Neuron (in vitro differentiated cells): ENCODE data around the gene SWT1.
"Not testable (repeated sequence)": the region's sequence is repeated elsewhere in the genome, so short reads cannot be mapped to it uniquely, and the experiment has no call there.

ENCODE experiments used
- H2AFZ ChIP-seq: one replicate; pipeline ENCODE4 v1.6.1; 2013; ENCODE audit warnings: low read depth, mild to moderate bottlenecking, inconsistent platforms, low read length, moderate library complexity
- H3K27me3 ChIP-seq: one replicate; pipeline ENCODE4 v1.6.1; 2013; ENCODE audit warnings: low read length; ENCODE audit not compliant: insufficient read depth
- H3K36me3 ChIP-seq: one replicate; pipeline ENCODE4 v1.6.1; 2013; ENCODE audit warnings: low read length; ENCODE audit not compliant: insufficient read depth
- H3K4me1 ChIP-seq: one replicate; pipeline ENCODE4 v1.6.1; 2013; ENCODE audit warnings: low read length; ENCODE audit not compliant: insufficient read depth
- H3K4me3 ChIP-seq: 2 replicates; pipeline ENCODE4 v1.5.1; 2013; ENCODE audit warnings: mild to moderate bottlenecking, low read length, moderate library complexity
- H3K9me3 ChIP-seq: one replicate; pipeline ENCODE4 v1.6.1; 2013; ENCODE audit warnings: low read length

The SWT1 gene

DNA sequence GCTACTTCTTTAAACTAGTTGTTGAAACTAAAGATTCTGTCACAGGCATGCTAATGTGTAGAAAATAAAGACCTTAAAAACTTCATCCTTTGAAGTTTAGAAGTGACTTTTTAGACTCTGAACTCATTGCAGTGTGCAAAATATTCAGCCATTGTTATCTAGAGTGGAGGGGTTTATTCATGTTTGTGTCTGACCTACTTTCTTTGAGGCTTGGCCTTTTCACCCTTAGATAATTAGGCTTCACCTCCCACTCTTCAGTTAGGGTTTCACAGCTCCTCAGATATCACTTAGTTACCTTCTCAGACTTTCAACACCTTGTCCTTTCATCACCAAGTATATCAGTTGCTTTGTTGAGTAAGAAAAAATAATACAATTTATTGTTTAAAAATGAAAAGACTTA, 84.2 kb downstream of the SWT1 start:
- Histone ChIP-seq H3K36me3 (no peaks in the 10 kb centered on the region), H3K4me3 (no peak overlapping the region), H2AFZ (no peak overlapping the region), H3K27me3 (no peaks in the 10 kb centered on the region), H3K4me1 (peaks cover 2% of the 10 kb centered on the region), H3K9me3 (no peaks in the 10 kb centered on the region)

DNA sequence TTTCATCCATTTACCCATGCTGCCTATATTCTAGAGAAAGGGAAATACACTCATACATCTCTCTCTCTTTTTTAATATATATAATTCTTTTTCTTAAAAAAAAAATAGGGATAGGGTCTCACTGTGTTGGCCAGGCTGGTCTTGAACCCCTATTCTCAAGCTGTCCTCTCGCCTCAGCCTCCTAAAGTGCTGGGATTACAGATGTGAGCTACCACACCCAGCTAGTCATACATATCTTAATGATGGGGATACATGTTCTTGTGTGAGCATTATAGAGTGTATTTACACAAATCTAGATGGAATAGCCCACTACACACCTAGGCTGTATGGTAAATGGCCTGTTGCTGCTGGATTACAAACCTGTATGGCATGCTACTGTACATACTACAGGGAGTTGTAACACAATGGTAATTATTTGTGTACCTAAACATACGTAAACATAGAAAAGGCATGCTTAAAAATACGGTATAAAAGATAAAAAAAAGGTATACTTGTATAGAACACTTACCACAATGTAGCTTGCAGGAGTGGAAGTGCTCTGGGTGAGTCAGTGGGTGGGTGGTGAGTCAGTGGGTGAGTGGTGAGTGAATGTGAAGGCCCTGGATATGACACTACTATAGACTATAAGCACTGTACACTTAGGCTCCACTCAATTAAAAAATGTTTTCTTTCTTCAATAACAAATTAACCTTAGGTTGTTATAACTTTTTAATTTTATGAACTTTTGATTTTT, 87.2 kb downstream of the SWT1 start:
- Histone ChIP-seq H3K27me3 (no peaks in the 10 kb centered on the region), H3K4me3 (no peak overlapping the region), H3K4me1 (peaks cover 2% of the 10 kb centered on the region), H3K36me3 (no peaks in the 10 kb centered on the region), H3K9me3 (no peaks in the 10 kb centered on the region), H2AFZ (no peak overlapping the region)

GRCh38 chr1:185245466-185245865, 88.5 kb downstream of the SWT1 start:
- Histone ChIP-seq H2AFZ (no peak overlapping the region), H3K36me3 (no peaks in the 10 kb centered on the region), H3K27me3 (no peaks in the 10 kb centered on the region), H3K4me1 (peaks cover 2% of the 10 kb centered on the region), H3K9me3 (no peaks in the 10 kb centered on the region), H3K4me3 (no peak overlapping the region)

DNA sequence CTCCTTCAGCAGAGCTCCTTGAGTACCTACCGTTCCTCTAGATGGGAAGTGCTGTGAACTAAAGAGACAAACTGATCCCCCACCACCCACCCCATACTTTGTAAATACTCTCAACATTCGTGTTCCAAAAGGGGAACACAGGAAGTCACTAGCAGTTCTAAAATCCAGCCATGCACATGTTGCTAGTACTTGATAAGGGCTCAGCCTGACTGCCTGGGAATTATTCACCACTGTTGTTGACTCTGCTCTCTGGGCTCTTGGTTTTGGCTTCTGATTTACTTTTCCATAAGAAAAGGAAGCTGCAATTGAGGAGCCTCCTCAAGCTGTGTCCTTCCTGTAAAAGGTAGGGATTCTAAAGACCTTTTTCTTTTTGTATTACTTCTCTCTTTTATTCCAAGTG, 92.6 kb downstream of the SWT1 start:
- Histone ChIP-seq H3K36me3 (no peaks in the 10 kb centered on the region), H3K9me3 (no peaks in the 10 kb centered on the region), H2AFZ (no peak overlapping the region), H3K27me3 (no peaks in the 10 kb centered on the region), H3K4me3 (no peak overlapping the region), H3K4me1 (no peaks in the 10 kb centered on the region)

DNA sequence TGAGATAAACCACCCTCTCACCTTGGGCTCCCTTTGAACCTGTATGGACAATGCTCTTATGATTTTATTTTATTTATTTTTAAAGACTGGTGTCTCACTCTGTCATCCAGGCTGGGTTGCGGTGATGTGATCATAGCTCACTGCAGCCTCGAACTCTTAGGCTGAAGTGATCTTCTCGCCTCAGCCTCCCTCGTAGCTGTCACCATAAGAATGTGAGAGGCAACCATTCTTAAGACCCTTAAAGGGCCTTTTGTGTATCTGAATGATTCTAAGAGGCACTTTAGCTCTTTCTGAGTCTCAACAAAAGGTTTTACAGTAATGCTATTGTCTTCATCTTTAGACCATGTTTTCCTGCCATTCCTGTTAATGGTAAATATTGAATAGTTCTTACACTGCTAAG, 93.1 kb downstream of the SWT1 start:
- no peak overlapping the region for H3K4me3 ChIP-seq
- H3K27me3 ChIP-seq: no peaks in the 10 kb centered on the region
- no peaks in the 10 kb centered on the region for H3K9me3 ChIP-seq
- H3K36me3 ChIP-seq: no peaks in the 10 kb centered on the region
- no peaks in the 10 kb centered on the region for H3K4me1 ChIP-seq
- H2AFZ ChIP-seq: no peak overlapping the region

- H3K4me1 ChIP-seq, H3K27me3 ChIP-seq, H3K36me3 ChIP-seq, H3K4me3 ChIP-seq, H2AFZ ChIP-seq, H3K9me3 ChIP-seq: not testable (repeated sequence)
Measured at GRCh38 chr1:185251928-185252327, 95.0 kb downstream of the SWT1 start.

GRCh38 chr1:185252404-185252803, 95.4 kb downstream of the SWT1 start:
- H3K36me3 ChIP-seq, H3K27me3 ChIP-seq, H3K4me3 ChIP-seq, H3K9me3 ChIP-seq, H2AFZ ChIP-seq, H3K4me1 ChIP-seq: not testable (repeated sequence)

DNA sequence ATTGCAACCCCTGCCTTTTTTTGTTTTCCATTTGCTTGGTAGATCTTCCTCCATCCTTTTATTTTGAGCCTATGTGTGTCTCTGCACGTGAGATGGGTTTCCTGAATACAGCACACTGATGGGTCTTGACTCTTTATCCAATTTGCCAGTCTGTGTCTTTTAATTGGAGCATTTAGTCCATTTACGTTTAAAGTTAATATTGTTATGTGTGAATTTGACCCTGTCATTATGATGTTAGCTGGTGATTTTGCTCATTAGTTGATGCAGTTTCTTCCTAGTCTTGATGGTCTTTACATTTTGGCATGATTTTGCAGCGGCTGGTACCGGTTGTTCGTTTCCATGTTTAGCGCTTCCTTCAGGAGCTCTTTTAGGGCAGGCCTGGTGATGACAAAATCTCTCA, 98.6 kb downstream of the SWT1 start:
- H3K36me3 ChIP-seq, H3K4me1 ChIP-seq, H3K9me3 ChIP-seq, H3K4me3 ChIP-seq, H2AFZ ChIP-seq, H3K27me3 ChIP-seq: not testable (repeated sequence)

- not testable (repeated sequence) for H3K4me3 ChIP-seq, H3K4me1 ChIP-seq, H3K27me3 ChIP-seq, H3K9me3 ChIP-seq, H2AFZ ChIP-seq, H3K36me3 ChIP-seq
Measured at GRCh38 chr1:185257116-185257949, 100.4 kb downstream of the SWT1 start.

- H2AFZ ChIP-seq: no peak overlapping the region
- no peaks in the 10 kb centered on the region for H3K27me3 ChIP-seq
- no peaks in the 10 kb centered on the region for H3K9me3 ChIP-seq
- H3K36me3 ChIP-seq: no peaks in the 10 kb centered on the region
- H3K4me1 ChIP-seq: no peaks in the 10 kb centered on the region
- no peak overlapping the region for H3K4me3 ChIP-seq
Measured at GRCh38 chr1:185257950-185258208, 100.9 kb downstream of the SWT1 start.

- no peak overlapping the region for H2AFZ ChIP-seq
- no peaks in the 10 kb centered on the region for H3K4me1 ChIP-seq
- no peaks in the 10 kb centered on the region for H3K27me3 ChIP-seq
- no peaks in the 10 kb centered on the region for H3K9me3 ChIP-seq
- H3K4me3 ChIP-seq: no peak overlapping the region
- H3K36me3 ChIP-seq: no peaks in the 10 kb centered on the region
Measured at GRCh38 chr1:185258676-185259075, 101.7 kb downstream of the SWT1 start.

DNA sequence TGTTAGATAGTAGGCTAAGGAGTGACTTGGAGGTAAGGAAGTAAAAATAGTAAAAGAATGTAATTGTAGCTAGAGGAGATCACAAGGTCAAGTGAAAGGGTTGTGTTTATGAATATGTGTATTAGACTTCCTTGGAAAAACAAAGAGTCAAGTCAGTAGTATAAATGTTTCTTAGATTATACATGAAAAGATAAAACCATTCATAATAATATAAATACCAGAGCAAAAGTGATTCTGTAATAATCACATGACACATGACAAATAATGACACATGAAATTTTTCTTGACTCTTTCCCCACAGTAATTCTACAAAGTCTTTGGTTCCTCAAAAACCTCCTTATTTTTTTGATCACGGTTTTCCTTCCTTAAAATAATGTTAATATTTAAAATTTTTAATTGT, 103.6 kb downstream of the SWT1 start:
- no peak overlapping the region for H2AFZ ChIP-seq
- no peak overlapping the region for H3K4me3 ChIP-seq
- H3K4me1 ChIP-seq: no peaks in the 10 kb centered on the region
- no peaks in the 10 kb centered on the region for H3K36me3 ChIP-seq
- H3K27me3 ChIP-seq: no peaks in the 10 kb centered on the region
- H3K9me3 ChIP-seq: no peaks in the 10 kb centered on the region

DNA sequence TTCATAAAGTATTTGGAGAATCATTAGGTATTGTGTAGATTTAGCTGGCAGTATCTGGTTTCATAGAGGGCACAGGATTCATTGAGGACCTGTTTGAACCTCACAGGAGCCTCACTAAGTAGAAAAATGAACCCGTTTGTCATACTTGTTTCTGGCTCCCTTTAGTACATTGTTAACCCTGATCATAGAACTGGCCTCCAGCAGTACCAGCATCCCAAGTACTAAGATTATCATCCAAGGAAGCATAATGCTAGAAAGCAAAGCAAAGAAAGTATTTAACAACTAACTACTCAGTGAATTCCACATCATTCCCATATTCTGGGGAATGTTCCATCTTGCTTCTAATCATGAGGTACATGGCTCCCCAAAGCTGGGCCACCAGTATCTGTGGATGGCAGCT, 105.2 kb downstream of the SWT1 start:
- Histone ChIP-seq H3K9me3 (no peaks in the 10 kb centered on the region), H3K4me3 (no peak overlapping the region), H2AFZ (no peak overlapping the region)

GRCh38 chr1:185263292-185263691, 106.3 kb downstream of the SWT1 start:
- Histone ChIP-seq H3K4me3 (no peak overlapping the region), H3K27me3 (no peaks in the 10 kb centered on the region), H2AFZ (no peak overlapping the region), H3K9me3 (no peaks in the 10 kb centered on the region), H3K36me3 (no peaks in the 10 kb centered on the region), H3K4me1 (peaks cover 2% of the 10 kb centered on the region)

More for the DNA sequence above, 105.2 kb downstream of the SWT1 start:
- Histone ChIP-seq H3K4me1 (no peaks in the 10 kb centered on the region), H3K27me3 (no peaks in the 10 kb centered on the region), H3K36me3 (no peaks in the 10 kb centered on the region)
